Spleen (tissue), 11 donors: ENCODE measurements around the gene HHLA2. TPM values are rescaled to one million over a fixed set of nuclear protein-coding genes. Genes with fewer than 3 reads are reported as not detected.

Experiments used
- DNase-seq: peaks from one replicate; pipeline ENCODE4 v3.0.0-alpha.2; 2020
- H3K27ac ChIP-seq, 8 donors: fragments of 200-600 bp; sonication (generic) in 7 of 8; 1 replicate in 4 of 8; 2 replicates in 4 of 8; pipeline versions ENCODE4 v1.5.0 to v1.8.0; 2016 to 2021; ENCODE audit warnings: inconsistent platforms in 4 of 8, mild to moderate bottlenecking in 4 of 8, moderate library complexity in 1 of 8
- H3K27me3 ChIP-seq, 7 donors: fragments of 200-600 bp; sonication (generic) in 6 of 7; replicated peaks in 1 of 7; 1 replicate in 4 of 7; 2 replicates in 3 of 7; pipeline versions ENCODE4 v1.5.0 to v1.8.0; 2016 to 2021; ENCODE audit warnings: inconsistent platforms in 3 of 7, mild to moderate bottlenecking in 1 of 7
- H3K36me3 ChIP-seq, 6 donors: fragments of 200-600 bp; sonication (generic) in 5 of 6; 1 replicate in 4 of 6; 2 replicates in 2 of 6; pipeline versions ENCODE4 v1.5.0 to v1.8.0; 2016 to 2021; ENCODE audit warnings: inconsistent platforms in 2 of 6
- H3K4me1 ChIP-seq, 6 donors: fragments of 200-600 bp; sonication (generic) in 5 of 6; 1 replicate in 3 of 6; 2 replicates in 3 of 6; pipeline versions ENCODE4 v1.5.0 to v1.8.0; 2016 to 2021; ENCODE audit warnings: inconsistent platforms in 3 of 6
- H3K4me3 ChIP-seq, 8 donors: fragments of 200-600 bp; sonication (generic) in 7 of 8; 1 replicate in 4 of 8; 2 replicates in 4 of 8; pipeline versions ENCODE4 v1.5.0 to v1.8.0; 2016 to 2021; ENCODE audit warnings: inconsistent platforms in 4 of 8, mild to moderate bottlenecking in 4 of 8, moderate library complexity in 2 of 8
- H3K9me3 ChIP-seq, 8 donors: fragments of 200-600 bp; sonication (generic) in 7 of 8; 1 replicate in 4 of 8; 2 replicates in 4 of 8; pipeline versions ENCODE4 v1.5.0 to v1.8.0; 2016 to 2021; ENCODE audit warnings: inconsistent platforms in 4 of 8
- CTCF ChIP-seq, 11 experiments: fragments of 200-600 bp in 7 of 11; fragments of 450-650 bp in 4 of 11; sonication (generic) in 4 of 11; IDR thresholded peaks in 8 of 11; conservative IDR thresholded peaks in 3 of 11; 1 replicate in 7 of 11; 2 replicates in 4 of 11; pipeline versions ENCODE4 v1.4.0 to v1.8.0; 2016 to 2021; ENCODE audit warnings: antibody characterized with exemption in 11 of 11, inconsistent platforms in 4 of 11, mild to moderate bottlenecking in 1 of 11
- POLR2A ChIP-seq, 3 donors: fragments of 450-650 bp; IDR thresholded peaks; one replicate each; pipeline ENCODE4 v1.5.1; 2017; ENCODE audit warnings: antibody characterized with exemption in 3 of 3, mild to moderate bottlenecking in 1 of 3
- POLR2AphosphoS5 ChIP-seq, 3 donors: sonication (generic); formaldehyde crosslinking; IDR thresholded peaks; one replicate each; pipeline ENCODE4 v1.5.1; 2017; ENCODE audit warnings: antibody characterized with exemption in 3 of 3
- WGBS, 5 donors: extraction: QIAGEN DNeasy Blood & Tissue Kit in 3 of 5; methylation state at CpG; one replicate each; pipeline versions ENCODE4 v1.1.5 to v1.1.7; 2013 to 2018; 5-methylcytosine and 5-hydroxymethylcytosine counted together
- intact Hi-C: fragments of 100-400 bp; cut with DNase I; formaldehyde crosslinking; loops from one replicate; pipeline ENCODE4 v1.15.0; 2023; ENCODE audit warnings: low total_unique reads
- polyA plus RNA-seq, 3 donors: library from polyadenylated mRNA; stranded (reverse); fragments of 200-250 nt; gene quantifications; one replicate each; pipeline ENCODE4 v1.2.1, GENCODE V29; 2013
- total RNA-seq, 7 donors: library from RNA; depleted of rRNA in 3 of 7; stranded (reverse); fragments of >200 nt in 3 of 7; fragmentation: NEBNext Ultra II Directional in 4 of 7; extraction: Animal tissue kit (Norgen Biotek cat#: 25700) in 4 of 7; gene quantifications; one replicate each; pipeline versions ENCODE4 v1.1.0 to v1.2.1, GENCODE V29; 2016 to 2021
- donor health status: healthy with polysubstance abuse.
- donor health status: DM: no; HTN: no; CAD: no; lungs with moderate emphysema.
- donor health status: DM: no; HTN: no; CAD: no.
- donor health status: Bipolar disorder and iron deficiency.
- donor health status: healthy.
- donor health status: DM: no; HTN: no; CAD: no.
- donor health status: DM: yes; HTN: yes; CAD: no.

Gene HHLA2
- total and polyA plus RNA-seq, 10 donors = 0.09 to 0.43 (median 0.18) TPM; not detected in 4

GRCh38 chr3:108281670-108282069, 14.7 kb upstream of the HHLA2 start:
- intact Hi-C loops = no loop called here
- no peak overlapping the region for H3K27ac ChIP-seq
- H3K4me3 ChIP-seq = no peak overlapping the region
- no peaks in the 10 kb centered on the region for H3K4me1 ChIP-seq
- H3K36me3 ChIP-seq = no peaks in the 10 kb centered on the region
- H3K27me3 ChIP-seq = no peaks in the 10 kb centered on the region
- no peak for DNase-seq
- TF ChIP-seq POLR2A (IDR thresholded peaks at IDR 0.05) (no peak), CTCF (IDR thresholded peaks at IDR 0.05 in 8 of 11, conservative IDR thresholded peaks at IDR 0.05 in 3 of 11) (no peak), POLR2AphosphoS5 (IDR thresholded peaks at IDR 0.05) (no peak)
- H3K9me3 ChIP-seq = peaks cover 0 to 40% (median 29%) of the 10 kb centered on the region in 8 donors

GRCh38 chr3:108283006-108283405, 13.3 kb upstream of the HHLA2 start:
- peaks cover 0 to 28% (median 21%) of the 10 kb centered on the region in 8 donors for H3K9me3 ChIP-seq
- H3K4me1 ChIP-seq = no peaks in the 10 kb centered on the region
- no peak for DNase-seq
- intact Hi-C loops = no loop called here
- H3K27me3 ChIP-seq = no peaks in the 10 kb centered on the region
- no peaks in the 10 kb centered on the region for H3K36me3 ChIP-seq
- H3K27ac ChIP-seq = no peak overlapping the region
- H3K4me3 ChIP-seq = no peak overlapping the region
- 22 to 53% (median 41%) methylated on average over 1 of the region's 1 CpG for WGBS, 5 donors
- TF ChIP-seq POLR2AphosphoS5 (IDR thresholded peaks at IDR 0.05) (no peak), CTCF (IDR thresholded peaks at IDR 0.05 in 8 of 11, conservative IDR thresholded peaks at IDR 0.05 in 3 of 11) (no peak), POLR2A (IDR thresholded peaks at IDR 0.05) (no peak)

GRCh38 chr3:108283989-108284388, 12.4 kb upstream of the HHLA2 start:
- intact Hi-C loops = no loop called here
- TF ChIP-seq POLR2A (IDR thresholded peaks at IDR 0.05) (no peak), POLR2AphosphoS5 (IDR thresholded peaks at IDR 0.05) (no peak), CTCF (IDR thresholded peaks at IDR 0.05 in 8 of 11, conservative IDR thresholded peaks at IDR 0.05 in 3 of 11) (no peak)
- no peak overlapping the region for H3K27ac ChIP-seq
- 85 to 97% (median 89%) methylated on average over 2 of the region's 2 CpGs for WGBS, 5 donors
- peaks cover 0 to 18% (median 11%) of the 10 kb centered on the region in 8 donors for H3K9me3 ChIP-seq
- H3K4me3 ChIP-seq = no peak overlapping the region
- no peaks in the 10 kb centered on the region for H3K27me3 ChIP-seq
- no peaks in the 10 kb centered on the region for H3K36me3 ChIP-seq
- no peak for DNase-seq
- H3K4me1 ChIP-seq = no peaks in the 10 kb centered on the region

- H3K4me3 ChIP-seq = no peak overlapping the region
- no peaks in the 10 kb centered on the region for H3K27me3 ChIP-seq
- peaks cover 0 to 7% (median 0%) of the 10 kb centered on the region in 8 donors for H3K9me3 ChIP-seq
- TF ChIP-seq POLR2AphosphoS5 (IDR thresholded peaks at IDR 0.05) = no peak
- TF ChIP-seq CTCF (IDR thresholded peaks at IDR 0.05 in 8 of 11, conservative IDR thresholded peaks at IDR 0.05 in 3 of 11) = no peak
- no peak for TF ChIP-seq POLR2A (IDR thresholded peaks at IDR 0.05)
- H3K27ac ChIP-seq = no peak overlapping the region
- H3K36me3 ChIP-seq = no peaks in the 10 kb centered on the region
- intact Hi-C loops = no loop called here
- 69 to 82% (median 80%) methylated on average over 1 of the region's 1 CpG for WGBS, 5 donors
- no peaks in the 10 kb centered on the region for H3K4me1 ChIP-seq
- no peak for DNase-seq
Measured at GRCh38 chr3:108285176-108285575, 11.2 kb upstream of the HHLA2 start.
